IMR-90 (cell line): ENCODE data around the gene EIF4B. TPM values are rescaled to one million over a fixed set of nuclear protein-coding genes. Genes with fewer than 3 reads are reported as not detected.

Source experiments
- RCOR1 ChIP-seq: IDR thresholded peaks from 2 replicates; pipeline ENCODE4 v1.6.1; 2012; ENCODE audit warnings: mild to moderate bottlenecking, low read length, improper control_type of control experiment; ENCODE audit not compliant: insufficient replicate concordance
- polyA plus RNA-seq, 3 experiments: library from polyadenylated mRNA; depleted of rRNA; stranded (reverse); fragments of >200 nt; gene quantifications; 2 replicates each; pipeline ENCODE4 v1.2.3, GENCODE V29; 2012; ENCODE audit warnings: low replicate concordance in 1 of 3
- total RNA-seq: library from RNA; depleted of rRNA; stranded (reverse); fragments of >200 nt; gene quantifications from 2 replicates; pipeline ENCODE4 v1.2.3, GENCODE V29; 2012
- TF ChIP-seq, protein P1 (sequence below): conservative IDR thresholded peaks from 2 replicates; pipeline ENCODE4 v1.5.1; 2012; ENCODE audit warnings: mild to moderate bottlenecking, low read depth, low read length, improper control_type of control experiment

EIF4B gene
- total and polyA plus RNA-seq, 2 of the 4 experiments (the other 2 are of a cell fraction): 313 to 671 TPM

DNA sequence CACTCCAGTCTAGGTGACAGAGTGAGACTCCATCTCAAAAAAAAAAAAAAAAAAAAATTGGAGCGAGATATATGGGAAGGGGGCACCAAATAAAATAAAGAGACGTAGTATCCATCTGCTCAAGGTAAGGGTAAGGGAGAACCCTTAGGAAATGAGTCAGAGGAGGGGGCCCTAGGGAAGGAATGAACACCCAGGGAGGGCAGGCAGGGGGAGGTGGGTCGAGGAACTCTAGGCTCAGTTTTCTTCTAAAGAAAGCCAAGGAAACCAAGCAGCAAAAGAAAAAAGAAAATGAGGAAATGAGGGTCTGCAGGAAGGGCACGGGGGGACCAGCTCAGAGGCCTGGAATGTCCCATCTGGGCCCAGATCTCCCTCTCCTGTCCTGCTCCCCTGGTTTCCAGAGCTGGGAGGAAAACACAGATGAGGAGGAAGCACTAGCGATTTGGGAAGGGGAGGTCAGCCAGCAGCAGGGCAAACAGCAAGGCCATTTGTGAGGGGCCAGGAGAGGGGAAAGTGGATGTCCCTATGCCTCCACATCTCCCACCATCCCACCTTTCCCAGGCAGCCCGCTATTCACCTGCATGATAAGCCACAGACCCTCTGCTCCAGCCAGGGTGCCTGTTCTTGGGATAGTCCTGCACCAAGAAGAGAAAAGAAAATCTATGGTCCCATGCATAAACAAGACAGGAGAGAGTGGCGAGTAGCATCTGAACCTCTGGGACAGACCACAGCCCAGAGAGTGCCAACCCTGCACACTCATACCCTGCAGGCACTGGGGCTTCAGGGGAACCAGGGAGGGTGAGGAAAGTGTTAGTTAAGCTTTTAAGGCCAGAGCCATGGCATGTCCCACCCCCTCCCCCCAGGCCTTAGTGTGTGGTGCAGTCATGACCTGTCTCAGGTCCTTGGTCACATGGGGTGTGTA lies 61.1 kb downstream of the EIF4B start (continued):
- TF ChIP-seq, protein P1, sequence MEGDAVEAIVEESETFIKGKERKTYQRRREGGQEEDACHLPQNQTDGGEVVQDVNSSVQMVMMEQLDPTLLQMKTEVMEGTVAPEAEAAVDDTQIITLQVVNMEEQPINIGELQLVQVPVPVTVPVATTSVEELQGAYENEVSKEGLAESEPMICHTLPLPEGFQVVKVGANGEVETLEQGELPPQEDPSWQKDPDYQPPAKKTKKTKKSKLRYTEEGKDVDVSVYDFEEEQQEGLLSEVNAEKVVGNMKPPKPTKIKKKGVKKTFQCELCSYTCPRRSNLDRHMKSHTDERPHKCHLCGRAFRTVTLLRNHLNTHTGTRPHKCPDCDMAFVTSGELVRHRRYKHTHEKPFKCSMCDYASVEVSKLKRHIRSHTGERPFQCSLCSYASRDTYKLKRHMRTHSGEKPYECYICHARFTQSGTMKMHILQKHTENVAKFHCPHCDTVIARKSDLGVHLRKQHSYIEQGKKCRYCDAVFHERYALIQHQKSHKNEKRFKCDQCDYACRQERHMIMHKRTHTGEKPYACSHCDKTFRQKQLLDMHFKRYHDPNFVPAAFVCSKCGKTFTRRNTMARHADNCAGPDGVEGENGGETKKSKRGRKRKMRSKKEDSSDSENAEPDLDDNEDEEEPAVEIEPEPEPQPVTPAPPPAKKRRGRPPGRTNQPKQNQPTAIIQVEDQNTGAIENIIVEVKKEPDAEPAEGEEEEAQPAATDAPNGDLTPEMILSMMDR: no peak
- no peak for TF ChIP-seq RCOR1
